ENCODE results near the gene NFKBIE.

NFKBIE gene

DNA sequence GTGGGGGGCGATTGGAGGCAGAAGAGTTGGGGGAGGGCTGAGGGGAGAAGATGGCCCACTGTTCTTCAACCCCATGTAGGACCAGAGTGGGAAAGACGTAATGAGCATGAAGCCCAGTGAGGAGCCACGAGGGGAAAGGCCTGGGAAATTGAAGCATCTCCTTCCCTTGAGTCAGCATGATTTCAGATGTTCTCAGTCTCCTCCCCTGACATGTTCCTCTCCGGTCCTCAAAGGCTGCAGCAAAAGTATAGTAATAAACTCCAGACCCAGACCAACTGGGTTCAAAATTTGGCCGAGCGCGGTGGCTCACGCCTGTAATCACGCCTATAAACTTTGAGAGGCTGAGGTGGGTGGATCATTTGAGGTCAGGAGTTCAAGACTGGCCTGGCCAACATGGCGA, 1.9 kb upstream of the NFKBIE start:
- FAIRE-seq: no peak
- DNase-seq (ENCODE audit: insufficient read length, low spot score): no peak
- TF ChIP-seq, protein P1, sequence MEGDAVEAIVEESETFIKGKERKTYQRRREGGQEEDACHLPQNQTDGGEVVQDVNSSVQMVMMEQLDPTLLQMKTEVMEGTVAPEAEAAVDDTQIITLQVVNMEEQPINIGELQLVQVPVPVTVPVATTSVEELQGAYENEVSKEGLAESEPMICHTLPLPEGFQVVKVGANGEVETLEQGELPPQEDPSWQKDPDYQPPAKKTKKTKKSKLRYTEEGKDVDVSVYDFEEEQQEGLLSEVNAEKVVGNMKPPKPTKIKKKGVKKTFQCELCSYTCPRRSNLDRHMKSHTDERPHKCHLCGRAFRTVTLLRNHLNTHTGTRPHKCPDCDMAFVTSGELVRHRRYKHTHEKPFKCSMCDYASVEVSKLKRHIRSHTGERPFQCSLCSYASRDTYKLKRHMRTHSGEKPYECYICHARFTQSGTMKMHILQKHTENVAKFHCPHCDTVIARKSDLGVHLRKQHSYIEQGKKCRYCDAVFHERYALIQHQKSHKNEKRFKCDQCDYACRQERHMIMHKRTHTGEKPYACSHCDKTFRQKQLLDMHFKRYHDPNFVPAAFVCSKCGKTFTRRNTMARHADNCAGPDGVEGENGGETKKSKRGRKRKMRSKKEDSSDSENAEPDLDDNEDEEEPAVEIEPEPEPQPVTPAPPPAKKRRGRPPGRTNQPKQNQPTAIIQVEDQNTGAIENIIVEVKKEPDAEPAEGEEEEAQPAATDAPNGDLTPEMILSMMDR (IDR thresholded peaks at IDR 0.05; ENCODE audit: insufficient read depth, missing control alignments): no peak

DNA sequence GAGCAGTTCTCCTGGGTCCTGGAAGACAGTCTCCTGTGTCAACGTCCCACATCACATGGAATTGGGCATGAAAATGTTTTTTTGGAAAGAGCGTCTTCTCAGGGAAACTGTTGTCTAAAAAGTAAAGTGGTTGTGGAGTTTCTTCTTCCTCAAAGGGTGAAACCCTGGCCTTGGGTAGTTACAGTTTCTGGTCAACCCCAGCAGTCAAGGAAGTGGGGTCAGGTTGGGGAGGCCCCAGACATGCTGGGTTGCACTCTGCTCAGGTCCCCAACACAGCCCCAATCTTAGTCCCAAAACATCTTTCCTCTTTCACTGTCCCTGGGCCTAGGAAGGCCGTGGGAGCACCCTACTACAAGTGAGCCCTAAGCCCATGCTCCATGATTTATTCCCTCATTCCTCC, 996 bp upstream of the NFKBIE start:
- TF ChIP-seq, protein P1 (IDR thresholded peaks at IDR 0.05; ENCODE audit: insufficient read depth, missing control alignments): no peak
- FAIRE-seq: no peak

DNA sequence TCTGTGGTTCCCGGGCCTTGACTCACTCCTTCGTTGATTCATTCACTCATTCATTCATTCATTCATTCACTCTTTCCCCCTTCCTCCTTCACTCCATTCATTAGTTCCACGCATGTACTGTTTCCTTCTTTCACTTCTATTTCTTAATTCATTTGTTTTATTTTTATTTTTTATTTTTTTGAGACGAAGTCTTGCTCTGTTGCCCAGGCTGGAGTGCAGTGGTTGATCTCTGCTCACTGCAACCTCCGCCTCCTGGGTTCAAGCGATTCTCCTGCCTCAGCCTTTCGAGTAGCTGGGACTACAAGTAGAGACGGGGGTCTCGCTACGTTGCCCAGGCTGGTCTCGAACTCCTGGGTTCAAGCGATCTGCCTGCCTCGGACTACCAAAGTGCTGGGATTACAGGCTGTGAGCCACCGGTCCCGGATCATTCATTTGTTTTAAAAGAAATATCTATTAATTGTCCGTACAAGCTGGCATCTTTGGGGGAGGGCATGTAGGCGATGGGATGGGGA, 427 bp upstream of the NFKBIE start:
- DNase-seq (ENCODE audit: insufficient read length, low spot score) (no peak), FAIRE-seq (no peak)
- TF ChIP-seq, protein P1 (IDR thresholded peaks at IDR 0.05; ENCODE audit: insufficient read depth, missing control alignments): no peak

More for the DNA sequence above, 996 bp upstream of the NFKBIE start:
- DNase-seq (ENCODE audit: insufficient read length, low spot score): no peak

DNA sequence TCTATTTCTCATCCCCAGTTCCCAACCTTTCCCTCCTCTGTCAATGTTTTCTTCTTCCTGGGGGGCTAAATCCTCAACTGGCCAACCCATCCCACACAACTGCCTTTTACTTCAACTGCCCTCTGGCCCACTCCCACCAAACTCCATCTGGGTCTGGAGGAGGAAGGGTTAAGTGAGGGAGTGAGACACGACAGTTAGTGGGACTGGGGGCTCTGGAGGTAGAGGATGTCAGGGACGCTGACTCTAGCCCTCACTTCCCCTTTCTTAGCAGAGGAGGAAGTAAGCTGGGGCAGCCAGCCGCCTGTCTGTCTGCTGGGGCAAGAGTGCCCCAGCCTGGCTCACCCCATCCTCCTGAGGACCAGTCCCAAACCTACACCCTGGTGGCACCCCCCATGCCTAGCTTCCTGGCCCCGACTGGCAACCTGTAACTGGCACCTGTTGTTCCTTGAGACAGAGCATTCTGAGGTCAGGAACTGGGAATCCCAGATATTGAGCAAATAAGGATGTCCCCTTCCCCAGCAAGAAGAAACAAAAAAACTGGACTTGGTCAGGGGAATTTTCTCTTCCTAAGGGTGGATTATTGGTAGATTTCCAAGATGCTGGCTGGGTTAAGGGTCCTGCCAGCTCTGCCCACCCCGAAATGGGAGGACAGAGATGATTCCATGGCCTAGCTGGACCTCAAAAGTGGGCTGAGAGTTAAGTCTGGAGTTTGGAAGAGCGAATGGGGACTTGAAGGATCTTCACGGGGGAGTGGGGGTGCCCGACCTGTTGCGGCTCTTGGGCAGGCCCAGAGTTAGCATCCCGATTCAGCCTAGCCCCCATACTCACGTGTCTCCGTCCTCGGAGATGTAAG, 971 bp downstream of the NFKBIE start:
- no peak for FAIRE-seq
- TF ChIP-seq, protein P1 (IDR thresholded peaks at IDR 0.05; ENCODE audit: insufficient read depth, missing control alignments): no peak
- DNase-seq (ENCODE audit: insufficient read length, low spot score): no peak

DNA sequence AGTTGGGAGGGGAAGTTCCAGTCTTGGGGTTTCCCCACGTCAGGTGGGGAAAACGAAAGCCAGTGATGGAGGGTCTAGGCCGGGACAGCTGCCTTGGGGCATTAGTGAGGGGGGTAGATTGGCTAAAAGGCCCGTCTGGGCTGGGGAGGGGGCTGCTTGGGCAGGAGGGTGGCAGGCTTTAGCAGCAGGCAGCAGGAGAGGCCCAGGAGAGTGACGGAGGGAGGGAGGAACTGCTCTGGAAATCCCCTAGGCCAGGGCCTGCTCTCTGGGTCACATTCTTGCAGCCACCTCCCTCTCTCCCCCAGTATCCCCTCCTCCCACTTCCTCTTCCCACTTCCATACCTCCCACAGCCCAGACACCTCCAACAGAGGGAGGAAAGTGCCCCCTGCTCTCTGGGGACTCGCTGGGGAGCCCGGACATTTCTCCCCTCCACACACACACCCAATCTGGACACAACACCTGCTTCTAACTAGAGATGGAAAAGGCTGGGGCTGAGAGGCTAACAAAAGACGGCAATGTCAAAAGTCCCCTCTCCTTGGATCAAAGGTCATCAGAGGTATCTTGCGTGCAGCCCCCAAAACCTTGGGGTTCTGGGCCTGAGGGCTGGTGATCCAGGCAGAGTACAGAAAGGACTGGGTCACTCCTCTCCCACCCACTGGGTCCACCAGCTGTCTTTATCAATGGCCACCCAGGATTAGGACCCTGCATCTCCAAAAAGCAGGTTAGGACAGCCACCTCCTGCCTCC, 1.8 kb downstream of the NFKBIE start:
- DNase-seq (ENCODE audit: insufficient read length, low spot score) (no peak), FAIRE-seq (no peak)
- TF ChIP-seq, protein P1 (IDR thresholded peaks at IDR 0.05; ENCODE audit: insufficient read depth, missing control alignments): no peak

DNA sequence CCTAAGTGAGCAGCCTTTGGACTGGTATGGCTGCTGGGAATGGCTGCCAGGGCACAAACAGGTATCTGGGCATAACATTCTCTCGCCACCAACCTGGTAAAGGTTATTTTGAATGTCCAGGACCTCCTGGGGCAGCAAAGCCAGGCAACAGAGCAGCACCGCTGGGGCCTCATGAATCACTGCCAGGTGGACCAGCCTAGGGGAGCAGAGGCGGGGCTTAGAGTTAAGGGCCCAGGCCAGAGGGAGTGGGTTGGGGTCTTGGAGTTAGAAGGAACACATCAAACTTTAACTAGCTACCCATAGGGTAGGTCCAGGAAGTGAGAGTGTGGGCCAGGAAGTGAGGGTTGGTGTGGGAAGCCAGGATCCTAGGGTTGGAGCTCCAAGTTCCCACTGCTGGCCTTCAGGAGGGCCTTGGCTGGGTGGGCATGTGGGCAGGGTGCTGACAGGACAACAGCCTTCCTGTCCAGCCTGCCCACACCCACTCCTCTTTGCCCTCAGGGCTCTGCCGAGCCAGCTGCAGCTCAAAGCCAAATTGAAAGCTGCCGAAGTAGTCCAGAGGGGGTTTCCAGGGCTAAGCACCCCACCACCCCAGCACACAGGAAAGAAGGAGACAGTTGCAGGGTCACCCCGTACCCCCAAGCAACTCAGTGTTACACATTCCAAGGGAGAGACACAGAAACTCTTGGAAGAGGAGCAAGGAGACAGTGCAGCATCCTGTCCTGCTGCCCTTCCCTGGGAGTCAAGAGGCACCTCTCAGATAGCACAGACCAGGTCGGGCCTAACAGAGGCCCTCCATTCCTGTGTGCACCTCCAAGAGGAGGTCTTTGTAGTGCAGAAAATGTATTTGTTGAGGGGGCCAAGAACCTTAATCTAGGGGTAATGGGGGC, 2.6 kb downstream of the NFKBIE start:
- TF ChIP-seq, protein P1 (IDR thresholded peaks at IDR 0.05; ENCODE audit: insufficient read depth, missing control alignments): no peak
- DNase-seq (ENCODE audit: insufficient read length, low spot score) (no peak), FAIRE-seq (no peak)
